ENCODE measurements around the gene UBE2G2.

GRCh38 chr21:44749759-44750674 is 51.6 kb downstream of the UBE2G2 start:
- TF ChIP-seq CTCF (conservative IDR thresholded peaks at IDR 0.05) = no peak
- no peak for TF ChIP-seq ZFX (IDR thresholded peaks at IDR 0.05)
